ENCODE results near the gene CCDC73.
"Not testable (repeated sequence)": the region's sequence is repeated elsewhere in the genome, so short reads cannot be mapped to it uniquely, and the experiment has no call there.

Gene CCDC73

GRCh38 chr11:32792948-32793475 lies 1.4 kb downstream of the CCDC73 start:
- peak; percentile 61 for DNase-seq

GRCh38 chr11:32792111-32792947 lies 2.1 kb downstream of the CCDC73 start:
- DNase-seq: no peak

GRCh38 chr11:32790916-32791315 lies 3.5 kb downstream of the CCDC73 start:
- no peak for DNase-seq

- DNase-seq: no peak
Observed at GRCh38 chr11:32786811-32787210, 7.7 kb downstream of the CCDC73 start.

GRCh38 chr11:32785262-32785661 lies 9.2 kb downstream of the CCDC73 start:
- no peak for DNase-seq

- no peak for DNase-seq
Observed at GRCh38 chr11:32781721-32782120, 12.7 kb downstream of the CCDC73 start.

GRCh38 chr11:32780839-32781238 lies 13.6 kb downstream of the CCDC73 start:
- not testable (repeated sequence) for DNase-seq

- DNase-seq: no peak
Observed at GRCh38 chr11:32779136-32779535, 15.3 kb downstream of the CCDC73 start.

- no peak for DNase-seq
Observed at GRCh38 chr11:32775908-32776307, 18.6 kb downstream of the CCDC73 start.

- no peak for DNase-seq
Observed at GRCh38 chr11:32774081-32774480, 20.4 kb downstream of the CCDC73 start.

- no peak for DNase-seq
Observed at GRCh38 chr11:32772731-32773130, 21.7 kb downstream of the CCDC73 start.

GRCh38 chr11:32761774-32762173 lies 32.7 kb downstream of the CCDC73 start:
- DNase-seq: not testable (repeated sequence)

GRCh38 chr11:32758291-32758690 lies 36.2 kb downstream of the CCDC73 start:
- no peak for DNase-seq

GRCh38 chr11:32753181-32753580 lies 41.3 kb downstream of the CCDC73 start:
- not testable (repeated sequence) for DNase-seq

- DNase-seq: no peak
Observed at GRCh38 chr11:32752001-32752400, 42.5 kb downstream of the CCDC73 start.

GRCh38 chr11:32751381-32751780 lies 43.1 kb downstream of the CCDC73 start:
- no peak for DNase-seq

GRCh38 chr11:32729976-32730375 lies 64.5 kb downstream of the CCDC73 start:
- DNase-seq: no peak

GRCh38 chr11:32723332-32723731 lies 71.1 kb downstream of the CCDC73 start:
- no peak for DNase-seq

- no peak for DNase-seq
Observed at GRCh38 chr11:32722255-32722654, 72.2 kb downstream of the CCDC73 start.

GRCh38 chr11:32713496-32713895 lies 81.0 kb downstream of the CCDC73 start:
- no peak for DNase-seq

- not testable (repeated sequence) for DNase-seq
Observed at GRCh38 chr11:32708978-32709377, 85.5 kb downstream of the CCDC73 start.

- DNase-seq: no peak
Observed at GRCh38 chr11:32706985-32707741, 87.3 kb downstream of the CCDC73 start.

GRCh38 chr11:32705309-32706033 lies 89.0 kb downstream of the CCDC73 start:
- DNase-seq: no peak
